ENCODE data around the gene UBE2H.

The UBE2H gene

DNA sequence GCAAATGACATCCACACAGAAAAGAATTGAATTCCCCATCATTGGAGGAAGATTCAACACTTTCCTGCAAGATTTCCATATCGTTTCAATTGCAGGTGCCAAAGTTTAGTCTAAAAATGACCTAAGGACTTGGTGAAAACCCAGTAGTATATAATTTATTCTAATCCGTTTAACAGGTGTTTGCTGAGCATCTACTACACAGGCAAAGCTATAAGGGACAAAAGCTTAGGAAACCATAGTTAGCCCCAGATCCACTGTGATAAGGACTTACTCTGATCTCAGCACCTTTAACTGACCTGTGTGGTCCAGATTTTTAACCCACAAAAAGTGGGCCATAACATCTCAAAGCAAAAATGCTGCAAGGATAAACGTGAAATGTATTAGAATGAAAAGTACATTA, 19.1 kb downstream of the UBE2H start:
- H3K9ac ChIP-seq (ENCODE audit: low read length) = no peak overlapping the region
- H3K79me2 ChIP-seq (ENCODE audit: insufficient read depth, low read length) = no peaks in the 10 kb centered on the region
- peak overlapping the region; percentile 28 for H3K4me2 ChIP-seq (ENCODE audit: low read depth, low read length, poor library complexity, severe bottlenecking)
- no peak overlapping the region for H3K4me3 ChIP-seq (ENCODE audit: insufficient read depth, low read length, poor library complexity, severe bottlenecking)
- H2AFZ ChIP-seq (ENCODE audit: low read depth, low read length, severe bottlenecking) = no peak overlapping the region
- H3K9me2 ChIP-seq (replicated peaks; ENCODE audit: insufficient read depth, low read length) = no peaks in the 10 kb centered on the region
- peak overlapping the region; percentile 23; the same call in 1 of the 2 replicates for H3K27ac ChIP-seq (ENCODE audit: low read depth, low read length)
- H3K9me3 ChIP-seq (ENCODE audit: insufficient read depth, low read length) = no peaks in the 10 kb centered on the region
- H3K27me3 ChIP-seq (ENCODE audit: low read length) = no peaks in the 10 kb centered on the region
- H3K36me3 ChIP-seq (ENCODE audit: low read length) = no peaks in the 10 kb centered on the region
- no peaks in the 10 kb centered on the region for H4K20me1 ChIP-seq (ENCODE audit: low read depth, low read length)
- no peak for TF ChIP-seq EZH2phosphoT487 (conservative IDR thresholded peaks at IDR 0.05; ENCODE audit: low read length)
- TF ChIP-seq, protein P1, sequence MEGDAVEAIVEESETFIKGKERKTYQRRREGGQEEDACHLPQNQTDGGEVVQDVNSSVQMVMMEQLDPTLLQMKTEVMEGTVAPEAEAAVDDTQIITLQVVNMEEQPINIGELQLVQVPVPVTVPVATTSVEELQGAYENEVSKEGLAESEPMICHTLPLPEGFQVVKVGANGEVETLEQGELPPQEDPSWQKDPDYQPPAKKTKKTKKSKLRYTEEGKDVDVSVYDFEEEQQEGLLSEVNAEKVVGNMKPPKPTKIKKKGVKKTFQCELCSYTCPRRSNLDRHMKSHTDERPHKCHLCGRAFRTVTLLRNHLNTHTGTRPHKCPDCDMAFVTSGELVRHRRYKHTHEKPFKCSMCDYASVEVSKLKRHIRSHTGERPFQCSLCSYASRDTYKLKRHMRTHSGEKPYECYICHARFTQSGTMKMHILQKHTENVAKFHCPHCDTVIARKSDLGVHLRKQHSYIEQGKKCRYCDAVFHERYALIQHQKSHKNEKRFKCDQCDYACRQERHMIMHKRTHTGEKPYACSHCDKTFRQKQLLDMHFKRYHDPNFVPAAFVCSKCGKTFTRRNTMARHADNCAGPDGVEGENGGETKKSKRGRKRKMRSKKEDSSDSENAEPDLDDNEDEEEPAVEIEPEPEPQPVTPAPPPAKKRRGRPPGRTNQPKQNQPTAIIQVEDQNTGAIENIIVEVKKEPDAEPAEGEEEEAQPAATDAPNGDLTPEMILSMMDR (IDR thresholded peaks at IDR 0.05; ENCODE audit: insufficient read depth, low read length, poor library complexity, severe bottlenecking) = no peak
- H3F3A ChIP-seq (ENCODE audit: insufficient read depth) = peaks cover 9% of the 10 kb centered on the region; the same call in 1 of the 2 replicates

DNA sequence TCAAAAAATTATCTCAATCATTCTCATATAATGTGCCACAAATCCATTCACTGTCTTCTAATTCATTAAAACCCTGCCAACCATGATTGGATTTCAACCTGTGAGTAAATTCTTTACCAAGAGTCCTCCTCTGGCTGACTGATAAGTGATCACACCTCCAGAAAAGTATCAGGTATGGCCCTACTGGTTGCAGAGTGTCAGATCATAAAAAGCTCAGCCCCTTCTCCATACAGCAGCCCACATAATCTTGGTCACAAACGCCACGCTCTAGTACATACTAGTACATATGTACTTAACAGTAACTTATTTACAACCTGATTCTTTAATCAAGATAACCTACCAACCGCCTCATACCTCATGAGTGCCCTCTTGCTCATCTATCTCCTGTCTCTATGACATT, 26.1 kb downstream of the UBE2H start:
- Histone ChIP-seq H3K9me2 (replicated peaks; ENCODE audit: insufficient read depth, low read length) (no peaks in the 10 kb centered on the region), H3K27me3 (ENCODE audit: low read length) (no peaks in the 10 kb centered on the region), H3K9me3 (ENCODE audit: insufficient read depth, low read length) (no peaks in the 10 kb centered on the region), H3K27ac (ENCODE audit: low read depth, low read length) (no peak overlapping the region), H3K9ac (ENCODE audit: low read length) (no peak overlapping the region), H4K20me1 (ENCODE audit: low read depth, low read length) (no peaks in the 10 kb centered on the region), H3K79me2 (ENCODE audit: insufficient read depth, low read length) (no peaks in the 10 kb centered on the region), H2AFZ (ENCODE audit: low read depth, low read length, severe bottlenecking) (no peak overlapping the region), H3K36me3 (ENCODE audit: low read length) (no peaks in the 10 kb centered on the region), H3K4me3 (ENCODE audit: insufficient read depth, low read length, poor library complexity, severe bottlenecking) (no peak overlapping the region), H3K4me2 (ENCODE audit: low read depth, low read length, poor library complexity, severe bottlenecking) (no peak overlapping the region), H3F3A (ENCODE audit: insufficient read depth) (no peaks in the 10 kb centered on the region)
- TF ChIP-seq, protein P1 (IDR thresholded peaks at IDR 0.05; ENCODE audit: insufficient read depth, low read length, poor library complexity, severe bottlenecking) = no peak
- no peak for TF ChIP-seq EZH2phosphoT487 (conservative IDR thresholded peaks at IDR 0.05; ENCODE audit: low read length)

DNA sequence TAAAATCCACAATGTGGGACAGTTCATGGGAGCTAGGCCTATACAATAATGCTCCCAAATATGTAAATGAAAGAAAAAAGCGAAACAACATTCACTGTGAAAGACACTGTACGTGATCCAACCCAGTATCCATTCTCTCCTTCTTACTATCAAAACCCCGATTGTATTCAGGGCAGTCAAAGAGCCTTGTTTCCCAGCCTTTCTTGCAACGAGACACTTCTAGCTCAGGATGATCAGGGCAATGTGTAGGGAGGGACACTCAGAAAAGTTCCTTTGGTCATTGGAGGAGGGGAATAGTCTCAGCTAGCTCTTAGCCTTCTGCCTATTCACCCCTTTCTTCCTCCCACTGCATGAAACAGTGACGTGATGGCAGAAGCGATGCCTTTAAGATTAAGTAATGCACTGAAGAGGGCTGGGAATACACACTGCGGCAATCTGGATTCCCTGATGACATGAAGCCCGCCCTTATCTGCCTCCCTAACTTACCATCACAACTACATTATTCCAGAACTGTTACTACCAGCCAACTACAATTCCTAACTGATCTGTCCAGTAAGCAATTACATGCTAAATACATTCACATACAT, 27.3 kb downstream of the UBE2H start:
- Histone ChIP-seq H3K27ac (ENCODE audit: low read depth, low read length) (no peak overlapping the region), H3K9me3 (ENCODE audit: insufficient read depth, low read length) (no peaks in the 10 kb centered on the region), H3K9me2 (replicated peaks; ENCODE audit: insufficient read depth, low read length) (no peaks in the 10 kb centered on the region), H3F3A (ENCODE audit: insufficient read depth) (no peaks in the 10 kb centered on the region), H4K20me1 (ENCODE audit: low read depth, low read length) (no peaks in the 10 kb centered on the region), H3K79me2 (ENCODE audit: insufficient read depth, low read length) (no peaks in the 10 kb centered on the region), H3K4me3 (ENCODE audit: insufficient read depth, low read length, poor library complexity, severe bottlenecking) (no peak overlapping the region), H3K9ac (ENCODE audit: low read length) (no peak overlapping the region), H3K4me2 (ENCODE audit: low read depth, low read length, poor library complexity, severe bottlenecking) (no peak overlapping the region), H3K36me3 (ENCODE audit: low read length) (no peaks in the 10 kb centered on the region), H3K27me3 (ENCODE audit: low read length) (no peaks in the 10 kb centered on the region), H2AFZ (ENCODE audit: low read depth, low read length, severe bottlenecking) (no peak overlapping the region)
- no peak for TF ChIP-seq EZH2phosphoT487 (conservative IDR thresholded peaks at IDR 0.05; ENCODE audit: low read length)
- TF ChIP-seq, protein P1 (IDR thresholded peaks at IDR 0.05; ENCODE audit: insufficient read depth, low read length, poor library complexity, severe bottlenecking) = no peak
